ENCODE measurements around the gene CAPN6. TPM values are rescaled to one million over a fixed set of nuclear protein-coding genes. Genes with fewer than 3 reads are reported as not detected.

CAPN6 gene
- total RNA-seq, 1 experiment from 2014 or later = 5.7 TPM

GRCh38 chrX:111260451-111260850 is 9.8 kb downstream of the CAPN6 start:
- H3K4me1 ChIP-seq = no peaks in the 10 kb centered on the region
- H3K36me3 ChIP-seq (ENCODE audit: control insufficient read depth, insufficient read depth, low read length) = no peaks in the 10 kb centered on the region
- TF ChIP-seq CTCF (IDR thresholded peaks at IDR 0.05; ENCODE audit: insufficient read depth in 1 of 2, low read depth in 1 of 2, low read length in 1 of 2, severe bottlenecking in 1 of 2, unreplicated experiment in 1 of 2) = no peak
- H3K9me3 ChIP-seq = no peaks in the 10 kb centered on the region
- CTCF ChIA-PET = no interaction called here
- no TSS peak for BruUV-seq (replicated peaks)
- no peaks in the 10 kb centered on the region for H3K4me1 Mint-ChIP-seq (ENCODE audit: low read depth, unreplicated experiment)
- no peaks in the 10 kb centered on the region for H3K36me3 Mint-ChIP-seq (ENCODE audit: insufficient read depth, unreplicated experiment)
- H3K27me3 ChIP-seq (replicated peaks; ENCODE audit: control insufficient read depth, insufficient read depth, low read length) = no peaks in the 10 kb centered on the region
- DNase-seq = no peak
- intact Hi-C loops (cut with micrococcal nuclease; ENCODE audit: unreplicated experiment) = no loop called here
- no peak overlapping the region for H3K4me3 ChIP-seq (ENCODE audit: low read depth, low read length)
- no peak overlapping the region for H3K4me3 Mint-ChIP-seq (ENCODE audit: unreplicated experiment)
- POLR2A ChIA-PET = no interaction called here
- H3K27ac Mint-ChIP-seq (ENCODE audit: unreplicated experiment) = no peak overlapping the region
- no peaks in the 10 kb centered on the region for H3K9me3 Mint-ChIP-seq (ENCODE audit: unreplicated experiment)
- peaks cover 4% of the 10 kb centered on the region for H3K27me3 Mint-ChIP-seq (ENCODE audit: insufficient read depth, unreplicated experiment)

- Histone ChIP-seq H3K4me1 (no peaks in the 10 kb centered on the region), H3K4me3 (ENCODE audit: low read depth, low read length) (no peak overlapping the region), H3K36me3 (ENCODE audit: control insufficient read depth, insufficient read depth, low read length) (no peaks in the 10 kb centered on the region), H3K9me3 (no peaks in the 10 kb centered on the region), H3K27me3 (replicated peaks; ENCODE audit: control insufficient read depth, insufficient read depth, low read length) (no peaks in the 10 kb centered on the region)
- no TSS peak for BruUV-seq (replicated peaks)
- intact Hi-C loops (cut with micrococcal nuclease; ENCODE audit: unreplicated experiment) = no loop called here
- DNase-seq = no peak
- ChIA-PET POLR2A (no interaction called here), CTCF (no interaction called here)
- H3K36me3 Mint-ChIP-seq (ENCODE audit: insufficient read depth, unreplicated experiment) = no peaks in the 10 kb centered on the region
- no peak overlapping the region for H3K4me3 Mint-ChIP-seq (ENCODE audit: unreplicated experiment)
- peaks cover 4% of the 10 kb centered on the region for H3K27me3 Mint-ChIP-seq (ENCODE audit: insufficient read depth, unreplicated experiment)
- no peaks in the 10 kb centered on the region for H3K9me3 Mint-ChIP-seq (ENCODE audit: unreplicated experiment)
- TF ChIP-seq CTCF (IDR thresholded peaks at IDR 0.05; ENCODE audit: insufficient read depth in 1 of 2, low read depth in 1 of 2, low read length in 1 of 2, severe bottlenecking in 1 of 2, unreplicated experiment in 1 of 2) = no peak
- no peaks in the 10 kb centered on the region for H3K4me1 Mint-ChIP-seq (ENCODE audit: low read depth, unreplicated experiment)
- no peak overlapping the region for H3K27ac Mint-ChIP-seq (ENCODE audit: unreplicated experiment)
Measured at GRCh38 chrX:111259559-111259958, 10.7 kb downstream of the CAPN6 start.

GRCh38 chrX:111257733-111258132 is 12.6 kb downstream of the CAPN6 start:
- H3K9me3 ChIP-seq = no peaks in the 10 kb centered on the region
- no peaks in the 10 kb centered on the region for H3K4me1 ChIP-seq
- Mint-ChIP-seq H3K27ac (ENCODE audit: unreplicated experiment) (no peak overlapping the region), H3K27me3 (ENCODE audit: insufficient read depth, unreplicated experiment) (no peaks in the 10 kb centered on the region), H3K36me3 (ENCODE audit: insufficient read depth, unreplicated experiment) (no peaks in the 10 kb centered on the region), H3K9me3 (ENCODE audit: unreplicated experiment) (no peaks in the 10 kb centered on the region), H3K4me3 (ENCODE audit: unreplicated experiment) (no peak overlapping the region), H3K4me1 (ENCODE audit: low read depth, unreplicated experiment) (no peaks in the 10 kb centered on the region)
- no peak overlapping the region for H3K4me3 ChIP-seq (ENCODE audit: low read depth, low read length)
- POLR2A ChIA-PET = no interaction called here
- DNase-seq = no peak
- BruUV-seq (replicated peaks) = no TSS peak
- H3K27me3 ChIP-seq (replicated peaks; ENCODE audit: control insufficient read depth, insufficient read depth, low read length) = no peaks in the 10 kb centered on the region
- no peaks in the 10 kb centered on the region for H3K36me3 ChIP-seq (ENCODE audit: control insufficient read depth, insufficient read depth, low read length)
- intact Hi-C loops (cut with micrococcal nuclease; ENCODE audit: unreplicated experiment) = no loop called here
- TF ChIP-seq CTCF (IDR thresholded peaks at IDR 0.05; ENCODE audit: insufficient read depth in 1 of 2, low read depth in 1 of 2, low read length in 1 of 2, severe bottlenecking in 1 of 2, unreplicated experiment in 1 of 2) = no peak
- CTCF ChIA-PET = no interaction called here
